Gastroesophageal sphincter (tissue), 4 donors: ENCODE measurements around the gene SUSD6. TPM values are rescaled to one million over a fixed set of nuclear protein-coding genes. Genes with fewer than 3 reads are reported as not detected.
"Not testable (repeated sequence)": the region's sequence is repeated elsewhere in the genome, so short reads cannot be mapped to it uniquely, and the experiment has no call there.

ENCODE experiments used
- ATAC-seq: fragments of 150-250 bp; one replicate; pipeline ENCODE4 v1.9.1; 2016; ENCODE audit warnings: mild to moderate bottlenecking, moderate library complexity
- H3K27ac ChIP-seq, 4 donors: fragments of 200-600 bp; sonication (generic) in 3 of 4; 1 replicate in 3 of 4; 2 replicates in 1 of 4; pipeline ENCODE4 v1.5.1; 2016 to 2019
- H3K27me3 ChIP-seq: fragments of 200-600 bp; sonication (generic); one replicate; pipeline ENCODE4 v1.5.1; 2019
- H3K36me3 ChIP-seq, 2 donors: fragments of 200-600 bp; sonication (generic); one replicate each; pipeline ENCODE4 v1.5.1; 2019; ENCODE audit warnings: control low read depth in 1 of 2
- H3K4me1 ChIP-seq, 3 donors: fragments of 200-600 bp; sonication (generic); 1 replicate in 2 of 3; 2 replicates in 1 of 3; pipeline ENCODE4 v1.5.1; 2016 to 2019; ENCODE audit warnings: control low read depth in 2 of 3
- H3K4me3 ChIP-seq, 2 donors: fragments of 200-600 bp; sonication (generic); one replicate each; pipeline ENCODE4 v1.5.1; 2019; ENCODE audit warnings: mild to moderate bottlenecking in 1 of 2, moderate library complexity in 1 of 2
- H3K9me3 ChIP-seq, 3 donors: fragments of 200-600 bp; sonication (generic); one replicate each; pipeline ENCODE4 v1.5.1; 2017 to 2019; ENCODE audit warnings: control low read depth in 2 of 3
- EP300 ChIP-seq: sonication (generic); formaldehyde crosslinking; IDR thresholded peaks from one replicate; pipeline ENCODE4 v1.6.1; 2017; ENCODE audit warnings: antibody characterized with exemption, mild to moderate bottlenecking
- POLR2A ChIP-seq, 2 donors: fragments of 450-650 bp; IDR thresholded peaks; one replicate each; pipeline ENCODE4 v1.6.1; 2017; ENCODE audit warnings: antibody characterized with exemption in 2 of 2, mild to moderate bottlenecking in 2 of 2, moderate library complexity in 1 of 2
- POLR2AphosphoS5 ChIP-seq: sonication (generic); formaldehyde crosslinking; IDR thresholded peaks from one replicate; pipeline ENCODE4 v1.6.1; 2017; ENCODE audit warnings: antibody characterized with exemption
- WGBS, 2 donors: methylation state at CpG; one replicate each; pipeline ENCODE4 v1.1.5; 2018; ENCODE audit warnings: low coverage in 1 of 2; 5-methylcytosine and 5-hydroxymethylcytosine counted together
- total RNA-seq, 4 donors: library from RNA; depleted of rRNA; stranded (reverse); fragments of >200 nt; gene quantifications; one replicate each; pipeline ENCODE4 v1.1.0, GENCODE V29; 2016
- TF ChIP-seq, protein P1 (sequence below), 4 experiments: fragments of 200-600 bp in 2 of 4; fragments of 450-650 bp in 2 of 4; sonication (generic) in 1 of 4; IDR thresholded peaks; one replicate each; pipeline ENCODE4 v1.5.1; 2017 to 2019; ENCODE audit warnings: antibody characterized with exemption in 4 of 4, mild to moderate bottlenecking in 2 of 4, moderate library complexity in 2 of 4

Gene SUSD6
- total RNA-seq, 4 donors from 2014 or later = 24.4 to 40.6 (median 38.5) TPM

DNA sequence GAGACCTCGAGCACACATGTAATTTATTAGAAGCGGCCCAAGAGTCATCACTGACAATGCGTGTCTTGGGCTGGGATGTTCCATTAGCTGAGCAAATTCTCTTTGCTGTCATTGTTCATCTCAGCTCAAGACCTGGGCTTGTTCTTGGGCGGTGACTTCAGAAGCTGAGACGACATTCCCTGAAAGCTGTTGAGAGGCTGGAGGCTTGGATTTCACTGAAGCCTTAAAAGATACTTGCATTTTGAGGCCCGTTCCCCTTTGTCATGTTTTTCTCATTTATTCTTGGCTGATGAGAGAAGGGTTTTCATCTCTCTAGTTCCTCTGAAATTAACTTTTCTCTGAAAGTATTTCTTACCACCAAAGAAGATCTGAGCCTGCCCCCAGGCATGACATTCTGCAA lies 16.6 kb upstream of the SUSD6 start:
- no peaks in the 10 kb centered on the region for H3K36me3 ChIP-seq
- H3K27me3 ChIP-seq = no peaks in the 10 kb centered on the region
- 90 to 91% methylated on average over 5 to 6 of the region's 6 CpGs for WGBS, 2 donors

DNA sequence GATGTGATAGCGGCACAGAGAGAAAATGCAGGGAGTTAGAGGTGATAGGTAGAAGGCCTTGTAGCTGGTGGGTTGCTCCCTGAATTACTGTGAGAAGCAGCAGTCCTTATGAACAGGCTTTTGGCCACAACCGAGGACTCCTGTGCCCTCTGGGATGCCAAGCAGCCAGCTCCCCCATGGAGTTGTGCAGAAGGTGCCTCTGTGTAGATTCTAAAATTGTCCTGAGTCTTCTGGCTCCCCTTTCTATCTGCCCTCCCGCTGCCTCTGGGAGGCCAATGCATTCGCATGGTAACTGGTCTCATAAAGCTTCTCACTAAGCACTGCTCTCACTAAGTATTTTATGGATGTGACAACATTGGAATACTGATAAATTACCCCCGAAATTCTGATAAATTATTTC lies 16.1 kb upstream of the SUSD6 start:
- no peak overlapping the region for H3K4me3 ChIP-seq
- WGBS, 2 donors = 83 to 97% methylated on average over 1 to 5 of the region's 5 CpGs
- no peaks in the 10 kb centered on the region for H3K27me3 ChIP-seq
- H3K27ac ChIP-seq = no peak overlapping the region
- H3K9me3 ChIP-seq = no peaks in the 10 kb centered on the region
- TF ChIP-seq EP300 = no peak
- TF ChIP-seq, protein P1, sequence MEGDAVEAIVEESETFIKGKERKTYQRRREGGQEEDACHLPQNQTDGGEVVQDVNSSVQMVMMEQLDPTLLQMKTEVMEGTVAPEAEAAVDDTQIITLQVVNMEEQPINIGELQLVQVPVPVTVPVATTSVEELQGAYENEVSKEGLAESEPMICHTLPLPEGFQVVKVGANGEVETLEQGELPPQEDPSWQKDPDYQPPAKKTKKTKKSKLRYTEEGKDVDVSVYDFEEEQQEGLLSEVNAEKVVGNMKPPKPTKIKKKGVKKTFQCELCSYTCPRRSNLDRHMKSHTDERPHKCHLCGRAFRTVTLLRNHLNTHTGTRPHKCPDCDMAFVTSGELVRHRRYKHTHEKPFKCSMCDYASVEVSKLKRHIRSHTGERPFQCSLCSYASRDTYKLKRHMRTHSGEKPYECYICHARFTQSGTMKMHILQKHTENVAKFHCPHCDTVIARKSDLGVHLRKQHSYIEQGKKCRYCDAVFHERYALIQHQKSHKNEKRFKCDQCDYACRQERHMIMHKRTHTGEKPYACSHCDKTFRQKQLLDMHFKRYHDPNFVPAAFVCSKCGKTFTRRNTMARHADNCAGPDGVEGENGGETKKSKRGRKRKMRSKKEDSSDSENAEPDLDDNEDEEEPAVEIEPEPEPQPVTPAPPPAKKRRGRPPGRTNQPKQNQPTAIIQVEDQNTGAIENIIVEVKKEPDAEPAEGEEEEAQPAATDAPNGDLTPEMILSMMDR (IDR thresholded peaks at IDR 0.05) = no peak
- no peak for TF ChIP-seq POLR2A (IDR thresholded peaks at IDR 0.05)
- peaks cover 0 to 18% (median 6%) of the 10 kb centered on the region in 3 donors for H3K4me1 ChIP-seq
- H3K36me3 ChIP-seq = no peaks in the 10 kb centered on the region
- no peak for ATAC-seq

More for the DNA sequence above, 16.6 kb upstream of the SUSD6 start:
- Histone ChIP-seq H3K9me3 (no peaks in the 10 kb centered on the region), H3K27ac (no peak overlapping the region), H3K4me1 (peaks cover 0 to 18% (median 6%) of the 10 kb centered on the region in 3 donors), H3K4me3 (no peak overlapping the region)
- TF ChIP-seq POLR2A (IDR thresholded peaks at IDR 0.05) = no peak
- TF ChIP-seq, protein P1 (IDR thresholded peaks at IDR 0.05) = no peak
- TF ChIP-seq EP300 = no peak
- no peak for TF ChIP-seq POLR2AphosphoS5
- no peak for ATAC-seq

DNA sequence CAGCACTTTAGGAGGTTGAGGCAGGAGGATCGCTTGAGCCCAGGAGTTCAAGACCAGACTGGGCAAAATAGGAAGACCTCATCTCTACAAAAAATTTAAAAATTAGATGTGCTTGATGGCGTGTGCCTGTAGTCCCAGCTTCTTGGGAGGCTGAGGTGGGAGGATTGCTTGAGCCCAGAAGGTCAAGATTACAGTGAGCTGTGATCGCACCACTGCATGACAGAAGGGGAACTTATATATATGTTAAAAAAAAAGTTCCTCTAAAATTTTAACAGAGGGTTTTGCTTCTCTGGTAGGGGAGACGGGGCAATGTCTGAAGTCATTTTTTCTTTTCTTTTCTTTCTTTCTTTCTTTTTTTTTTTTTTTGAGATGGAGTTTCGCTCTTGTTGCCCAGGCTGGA lies 12.0 kb upstream of the SUSD6 start:
- not testable (repeated sequence) for H3K9me3 ChIP-seq, H3K4me3 ChIP-seq, H3K27me3 ChIP-seq, H3K36me3 ChIP-seq, H3K4me1 ChIP-seq, ATAC-seq, H3K27ac ChIP-seq
- 86 to 95% methylated on average over 4 to 5 of the region's 5 CpGs for WGBS, 2 donors

DNA sequence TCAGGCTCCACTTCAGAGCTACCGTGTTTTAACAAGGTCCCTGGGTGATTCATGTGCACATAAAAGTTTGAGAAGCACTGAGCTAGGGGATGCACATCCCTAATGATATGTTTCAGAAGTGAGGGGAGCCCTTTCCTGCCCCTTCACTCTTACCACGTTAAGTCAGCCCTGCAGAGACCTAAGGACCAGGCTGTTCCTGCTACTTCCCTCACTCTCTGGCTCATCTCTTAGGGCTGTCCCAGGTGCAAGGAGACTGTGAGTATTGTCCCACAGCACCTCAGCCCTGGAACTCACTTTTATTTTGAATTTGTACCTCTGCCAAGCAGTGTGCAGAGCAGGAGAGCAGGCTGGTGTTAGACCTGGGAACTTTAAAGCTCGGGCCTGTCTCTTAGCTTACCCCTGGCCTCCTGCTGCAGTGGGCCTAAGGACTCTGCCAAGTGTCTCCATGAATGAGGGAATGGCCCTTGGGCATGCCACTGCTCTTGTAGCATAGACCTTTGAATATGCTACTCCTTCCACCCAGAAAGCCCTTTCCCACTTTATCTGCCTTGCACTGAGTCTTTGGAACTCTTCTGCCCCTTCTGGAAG lies 11.0 kb upstream of the SUSD6 start:
- Histone ChIP-seq H3K27ac (no peak overlapping the region), H3K9me3 (no peaks in the 10 kb centered on the region), H3K4me3 (no peak overlapping the region), H3K27me3 (no peaks in the 10 kb centered on the region), H3K4me1 (no peaks in the 10 kb centered on the region), H3K36me3 (no peaks in the 10 kb centered on the region)
- 100% methylated on average over 1 of the region's 3 CpGs; no CpG with 5 or more reads in 1 of the 2 donors for WGBS, 2 donors
- ATAC-seq = no peak
- TF ChIP-seq EP300 (no peak), POLR2AphosphoS5 (no peak), POLR2A (IDR thresholded peaks at IDR 0.05) (no peak)
- TF ChIP-seq, protein P1 (IDR thresholded peaks at IDR 0.05) = no peak

DNA sequence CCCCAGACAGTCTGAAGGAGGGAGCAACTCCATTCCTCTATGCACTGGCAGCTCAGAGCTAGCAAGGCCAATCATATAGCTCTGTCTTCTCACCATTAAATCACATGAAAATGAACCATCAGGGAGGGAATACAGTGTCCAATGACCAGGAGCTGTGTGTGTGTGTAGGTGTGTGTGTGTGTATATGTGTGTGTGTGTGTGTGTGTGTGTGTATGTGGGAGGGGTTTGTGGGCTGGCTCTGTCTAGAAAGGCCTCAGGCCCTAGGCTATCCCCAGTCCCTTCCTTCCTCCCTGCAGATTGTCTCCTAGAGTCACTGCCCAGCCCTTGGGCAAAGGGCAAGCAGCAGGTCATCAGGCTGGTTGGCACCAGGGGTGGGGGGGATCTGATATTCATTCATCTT lies 5.7 kb upstream of the SUSD6 start:
- H3K4me1 ChIP-seq = peaks cover 0 to 10% (median 8%) of the 10 kb centered on the region in 3 donors
- TF ChIP-seq POLR2AphosphoS5 (no peak), EP300 (no peak), POLR2A (IDR thresholded peaks at IDR 0.05) (no peak)
- TF ChIP-seq, protein P1 (IDR thresholded peaks at IDR 0.05) = no peak
- no peak overlapping the region for H3K4me3 ChIP-seq
- no peaks in the 10 kb centered on the region for H3K36me3 ChIP-seq
- H3K9me3 ChIP-seq = no peaks in the 10 kb centered on the region
- no peak for ATAC-seq
- H3K27me3 ChIP-seq = no peaks in the 10 kb centered on the region
- no peak overlapping the region for H3K27ac ChIP-seq
